H9 (cell line): ENCODE data around the gene GIPC3. TPM values are rescaled to one million over a fixed set of nuclear protein-coding genes. Genes with fewer than 3 reads are reported as not detected.
A peak's percentile ranks its signal among the peaks of the same experiment; 100 is the strongest.

ENCODE experiments used
- DNase-seq: peaks from one replicate; pipeline ENCODE4 v3.0.0-alpha.2; 2017
- H2AFZ ChIP-seq: one replicate; pipeline ENCODE4 v1.6.1; 2013; ENCODE audit warnings: mild to moderate bottlenecking, low read length, control low read depth, moderate library complexity
- H2AK5ac ChIP-seq: 2 replicates; pipeline ENCODE4 v1.6.1; 2013; ENCODE audit warnings: low read length, control low read depth, mixed read lengths; ENCODE audit not compliant: insufficient read length
- H2BK120ac ChIP-seq: one replicate; pipeline ENCODE4 v1.6.1; 2013; ENCODE audit warnings: low read depth, mild to moderate bottlenecking, low read length, control low read depth, inconsistent platforms; ENCODE audit not compliant: poor library complexity, severe bottlenecking
- H2BK12ac ChIP-seq: 2 replicates; pipeline ENCODE4 v1.6.1; 2013; ENCODE audit warnings: low read length, control low read depth, mixed read lengths, low read depth; ENCODE audit not compliant: insufficient read length
- H2BK15ac ChIP-seq: 2 replicates; pipeline ENCODE4 v1.6.1; 2013; ENCODE audit warnings: low read depth, low read length, control low read depth
- H2BK20ac ChIP-seq: one replicate; pipeline ENCODE4 v1.6.1; 2013; ENCODE audit warnings: low read depth, mild to moderate bottlenecking, low read length, control low read depth, inconsistent platforms; ENCODE audit not compliant: poor library complexity, severe bottlenecking
- H2BK5ac ChIP-seq: 2 replicates; pipeline ENCODE4 v1.6.1; 2013; ENCODE audit warnings: low read length, control low read depth, mixed read lengths; ENCODE audit not compliant: insufficient read length
- H3K14ac ChIP-seq: 2 replicates; pipeline ENCODE4 v1.6.1; 2013; ENCODE audit warnings: low read length, control low read depth; ENCODE audit not compliant: insufficient read depth
- H3K18ac ChIP-seq: 2 replicates; pipeline ENCODE4 v1.6.1; 2013; ENCODE audit warnings: low read depth, mild to moderate bottlenecking, mixed read lengths, low read length, control low read depth; ENCODE audit not compliant: insufficient read length
- H3K23ac ChIP-seq: 2 replicates; pipeline ENCODE4 v1.6.1; 2013; ENCODE audit warnings: low read length, control low read depth, mixed read lengths, low read depth; ENCODE audit not compliant: insufficient read length
- H3K23me2 ChIP-seq: 2 replicates; pipeline ENCODE4 v1.6.1; 2013; ENCODE audit warnings: low read depth, mild to moderate bottlenecking, mixed read lengths, low read length, control low read depth; ENCODE audit not compliant: insufficient read length, poor library complexity, severe bottlenecking
- H3K27ac ChIP-seq: 2 replicates; pipeline ENCODE4 v1.5.1; 2013; ENCODE audit warnings: low read length, control low read depth, mixed read lengths, low read depth; ENCODE audit not compliant: insufficient read length
- H3K27me3 ChIP-seq: 2 replicates; pipeline ENCODE4 v1.6.1; 2013; ENCODE audit warnings: low read length, control low read depth, inconsistent platforms; ENCODE audit not compliant: insufficient read depth
- H3K4ac ChIP-seq: 2 replicates; pipeline ENCODE4 v1.6.1; 2013; ENCODE audit warnings: low read depth, mild to moderate bottlenecking, control low read depth, inconsistent platforms, low read length, moderate library complexity
- H3K4me1 ChIP-seq: 2 replicates; pipeline ENCODE4 v1.6.1; 2013; ENCODE audit warnings: low read length, control low read depth, inconsistent platforms; ENCODE audit not compliant: insufficient read depth
- H3K4me2 ChIP-seq: 2 replicates; pipeline ENCODE4 v1.6.1; 2013; ENCODE audit warnings: low read length, control low read depth, mixed read lengths; ENCODE audit not compliant: insufficient read length, insufficient read depth
- H3K56ac ChIP-seq: 2 replicates; pipeline ENCODE4 v1.6.1; 2013; ENCODE audit warnings: low read depth, mild to moderate bottlenecking, mixed read lengths, low read length, control low read depth; ENCODE audit not compliant: insufficient read length
- H3K79me1 ChIP-seq: 2 replicates; pipeline ENCODE4 v1.6.1; 2013; ENCODE audit warnings: low read depth, mild to moderate bottlenecking, moderate library complexity, low read length, control low read depth, inconsistent platforms; ENCODE audit not compliant: insufficient read depth, poor library complexity, severe bottlenecking
- H3K79me2 ChIP-seq: 2 replicates; pipeline ENCODE4 v1.6.1; 2013; ENCODE audit warnings: low read length, control low read depth, inconsistent platforms; ENCODE audit not compliant: insufficient read depth
- H3K9ac ChIP-seq: 2 replicates; pipeline ENCODE4 v1.6.1; 2013; ENCODE audit warnings: low read length, control low read depth, mixed read lengths; ENCODE audit not compliant: insufficient read length; ENCODE audit errors: extremely low read depth
- H3K9me3 ChIP-seq: one replicate; pipeline ENCODE4 v1.6.1; 2013; ENCODE audit warnings: low read depth, low read length, inconsistent platforms; ENCODE audit not compliant: control insufficient read depth
- H3T11ph ChIP-seq: one replicate; pipeline ENCODE4 v1.6.1; 2013; ENCODE audit warnings: mild to moderate bottlenecking, low read length, control low read depth, inconsistent platforms
- H4K20me1 ChIP-seq: one replicate; pipeline ENCODE4 v1.6.1; 2013; ENCODE audit not compliant: control insufficient read depth, insufficient read length, insufficient read depth
- H4K5ac ChIP-seq: 2 replicates; pipeline ENCODE4 v1.6.1; 2013; ENCODE audit warnings: low read depth, mild to moderate bottlenecking, mixed read lengths, low read length, control low read depth; ENCODE audit not compliant: insufficient read length
- H4K8ac ChIP-seq: replicated peaks from 2 replicates; pipeline ENCODE4 v1.6.1; 2013; ENCODE audit warnings: low read length, control low read depth, mixed read lengths, low read depth; ENCODE audit not compliant: insufficient read length
- H4K91ac ChIP-seq: 2 replicates; pipeline ENCODE4 v1.6.1; 2013; ENCODE audit warnings: low read depth, mild to moderate bottlenecking, moderate library complexity, mixed read lengths, low read length, control low read depth; ENCODE audit not compliant: insufficient read length
- H3K27ac Mint-ChIP-seq, 3 experiments: 2 replicates in 2 of 3; 3 replicates in 1 of 3; pipeline ENCODE4 v1.8.0; 2020 to 2021; ENCODE audit warnings: mixed read lengths in 3 of 3, mild to moderate bottlenecking in 1 of 3, moderate library complexity in 1 of 3
- H3K27me3 Mint-ChIP-seq: 2 replicates; pipeline ENCODE4 v1.8.0; 2021; ENCODE audit warnings: low read depth, mild to moderate bottlenecking, moderate library complexity, mixed read lengths
- H3K36me3 Mint-ChIP-seq, 3 experiments: 2 replicates in 2 of 3; 3 replicates in 1 of 3; pipeline ENCODE4 v1.8.0; 2020 to 2021; ENCODE audit warnings: low read depth in 3 of 3, mixed read lengths in 3 of 3; ENCODE audit not compliant: insufficient read depth in 1 of 3
- H3K4me1 Mint-ChIP-seq, 2 experiments: 2 replicates each; pipeline ENCODE4 v1.8.0; 2020; ENCODE audit warnings: mixed read lengths in 2 of 2
- H3K4me3 Mint-ChIP-seq, 2 experiments: 2 replicates in 1 of 2; 3 replicates in 1 of 2; pipeline ENCODE4 v1.8.0; 2020 to 2021; ENCODE audit warnings: mild to moderate bottlenecking in 2 of 2, mixed read lengths in 2 of 2, moderate library complexity in 1 of 2
- H3K9me3 Mint-ChIP-seq, 2 experiments: 2 replicates in 1 of 2; 3 replicates in 1 of 2; pipeline ENCODE4 v1.8.0; 2020; ENCODE audit warnings: mild to moderate bottlenecking in 2 of 2, mixed read lengths in 2 of 2, moderate library complexity in 1 of 2
- CTCF ChIP-seq: fragments of 200-600 bp; sonication (generic); conservative IDR thresholded peaks from 3 replicates; pipeline ENCODE4 v1.8.0; 2021; ENCODE audit warnings: antibody characterized with exemption, mild to moderate bottlenecking
- WGBS: extraction: QIAGEN DNeasy Blood & Tissue Kit; methylation state at CpG from one replicate; pipeline ENCODE4 v1.1.7; 2013; ENCODE audit warnings: missing lambda C conversion rate, low lambda C conversion rate, mixed read lengths; ENCODE audit not compliant: insufficient read length; ENCODE audit errors: extremely low coverage; 5-methylcytosine and 5-hydroxymethylcytosine counted together
- total RNA-seq: library from RNA; stranded (reverse); gene quantifications from 2 replicates; pipeline ENCODE4 v1.2.1, GENCODE V29; 2021

The GIPC3 gene
- total RNA-seq, 1 experiment from 2014 or later: 1.6 TPM

DNA sequence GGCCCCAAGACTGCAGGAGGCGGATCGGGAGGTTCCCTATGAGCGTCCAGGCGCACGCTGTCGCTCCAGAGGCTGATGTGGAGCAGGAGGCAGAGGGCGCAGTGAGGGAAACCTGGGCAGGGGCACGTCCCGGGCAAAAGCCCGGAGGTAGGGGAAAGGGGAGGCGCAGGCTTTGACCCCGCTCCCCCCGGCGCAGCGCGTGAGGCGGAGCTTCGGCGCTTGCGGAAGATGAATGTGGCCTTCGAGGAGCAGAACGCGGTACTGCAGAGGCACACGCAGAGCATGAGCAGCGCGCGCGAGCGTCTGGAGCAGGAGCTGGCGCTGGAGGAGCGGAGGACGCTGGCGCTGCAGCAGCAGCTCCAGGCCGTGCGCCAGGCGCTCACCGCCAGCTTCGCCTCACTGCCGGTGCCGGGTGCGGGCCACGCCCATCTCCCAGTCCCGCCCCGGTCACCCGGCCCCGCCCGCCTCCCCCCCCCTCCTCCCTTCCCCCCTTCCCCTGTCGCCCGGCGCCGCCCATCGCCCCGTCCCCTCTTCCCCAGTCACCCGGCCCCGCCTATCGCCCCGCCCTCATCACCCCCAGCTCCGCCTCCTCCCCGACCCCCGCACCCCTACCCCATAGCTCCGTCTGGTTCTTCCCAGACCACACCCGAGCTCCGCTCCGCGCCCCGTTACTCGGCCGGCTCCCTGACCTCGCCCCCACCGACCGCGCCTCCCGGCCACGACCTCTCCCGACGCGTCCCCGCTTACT is 8.4 kb upstream of the GIPC3 start:
- Histone ChIP-seq H2BK12ac (no peak overlapping the region), H2AK5ac (no peak overlapping the region), H3K4me1 (no peaks in the 10 kb centered on the region), H4K91ac (no peak overlapping the region), H3K27ac (no peak overlapping the region), H3K4me2 (peak overlapping the region; percentile 48), H3K79me2 (no peaks in the 10 kb centered on the region), H3K18ac (no peak overlapping the region), H3K14ac (no peak overlapping the region), H2AFZ (no peak overlapping the region), H3K23ac (no peak overlapping the region), H3K27me3 (no peaks in the 10 kb centered on the region; the same call in 1 of the 2 replicates), H4K5ac (no peak overlapping the region), H3K9ac (no peak overlapping the region), H3K9me3 (no peaks in the 10 kb centered on the region), H2BK20ac (no peak overlapping the region), H2BK120ac (no peak overlapping the region), H3K23me2 (peaks cover 13% of the 10 kb centered on the region), H2BK5ac (no peak overlapping the region), H4K8ac (no peak overlapping the region), H3K4ac (no peak overlapping the region), H4K20me1 (no peaks in the 10 kb centered on the region), H3K56ac (no peak overlapping the region), H3T11ph (no peak overlapping the region), H2BK15ac (no peak overlapping the region), H3K79me1 (no peaks in the 10 kb centered on the region)
- H3K9me3 Mint-ChIP-seq: no peaks in the 10 kb centered on the region; a peak in 1 of 5 replicates
- no CpG with 5 or more reads among the region's 78 CpGs for WGBS
- peak; percentile 93 for DNase-seq
- TF ChIP-seq CTCF: 0 out of 3 replicates have a peak, but pooled peaks have one; percentile 18
- peak overlapping the region in 1 of 3 experiments; percentile 86; a peak in 2 of 7 replicates for H3K27ac Mint-ChIP-seq
- H3K4me1 Mint-ChIP-seq: peaks cover 13 to 22% of the 10 kb centered on the region in 2 experiments
- H3K27me3 Mint-ChIP-seq: peaks cover 20% of the 10 kb centered on the region
- H3K36me3 Mint-ChIP-seq: peaks cover 8 to 10% (median 9%) of the 10 kb centered on the region in 3 experiments
- H3K4me3 Mint-ChIP-seq: peak overlapping the region; percentile 74 to 78
